HG03439 (cell line): ENCODE measurements around the gene MAP2K5.

Experiments
- ATAC-seq: cut with Tn5 transposase; IDR thresholded peaks from one replicate; pipeline ENCODE4 v1.9.1; 2021; ENCODE audit warnings: mild to moderate bottlenecking, moderate library complexity; ENCODE audit not compliant: unreplicated experiment

Gene MAP2K5

DNA sequence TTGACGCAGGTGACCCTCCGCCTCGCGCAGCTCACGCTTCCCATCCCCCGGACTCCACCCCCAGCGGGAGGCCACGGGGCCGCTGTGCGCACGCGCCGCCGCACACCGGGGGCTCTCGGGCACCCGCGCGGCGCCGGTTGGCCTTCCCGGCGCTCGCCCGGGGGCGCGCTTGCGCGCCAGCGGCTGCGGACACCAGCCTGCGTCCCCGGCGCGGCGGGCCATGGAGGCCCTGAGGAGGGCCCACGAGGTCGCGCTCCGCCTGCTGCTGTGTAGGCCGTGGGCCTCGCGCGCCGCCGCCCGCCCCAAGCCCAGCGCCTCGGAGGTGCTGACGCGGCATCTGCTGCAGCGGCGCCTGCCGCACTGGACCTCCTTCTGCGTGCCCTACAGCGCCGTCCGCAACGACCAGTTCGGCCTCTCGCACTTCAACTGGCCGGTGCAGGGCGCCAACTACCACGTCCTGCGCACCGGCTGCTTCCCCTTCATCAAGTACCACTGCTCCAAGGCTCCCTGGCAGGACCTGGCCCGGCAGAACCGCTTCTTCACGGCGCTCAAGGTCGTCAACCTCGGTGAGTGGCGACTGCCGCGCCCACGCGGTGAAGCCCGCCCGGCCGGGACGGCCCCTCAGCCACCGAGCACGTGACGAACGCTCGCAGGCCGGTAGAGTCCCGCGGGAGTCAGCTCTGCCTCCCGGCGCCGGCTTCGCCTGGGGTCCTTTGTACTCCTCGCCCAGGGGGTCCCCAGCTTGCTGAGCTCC is 21.3 kb upstream of the MAP2K5 start, which contains the start of gene C15orf61:
Gene C15orf61, plus strand, starts transcription at position 103 of the 754 bp plus-strand sequence. Its CDS starts 118 bp downstream, at position 221.
- peak; percentile 75 for ATAC-seq

DNA sequence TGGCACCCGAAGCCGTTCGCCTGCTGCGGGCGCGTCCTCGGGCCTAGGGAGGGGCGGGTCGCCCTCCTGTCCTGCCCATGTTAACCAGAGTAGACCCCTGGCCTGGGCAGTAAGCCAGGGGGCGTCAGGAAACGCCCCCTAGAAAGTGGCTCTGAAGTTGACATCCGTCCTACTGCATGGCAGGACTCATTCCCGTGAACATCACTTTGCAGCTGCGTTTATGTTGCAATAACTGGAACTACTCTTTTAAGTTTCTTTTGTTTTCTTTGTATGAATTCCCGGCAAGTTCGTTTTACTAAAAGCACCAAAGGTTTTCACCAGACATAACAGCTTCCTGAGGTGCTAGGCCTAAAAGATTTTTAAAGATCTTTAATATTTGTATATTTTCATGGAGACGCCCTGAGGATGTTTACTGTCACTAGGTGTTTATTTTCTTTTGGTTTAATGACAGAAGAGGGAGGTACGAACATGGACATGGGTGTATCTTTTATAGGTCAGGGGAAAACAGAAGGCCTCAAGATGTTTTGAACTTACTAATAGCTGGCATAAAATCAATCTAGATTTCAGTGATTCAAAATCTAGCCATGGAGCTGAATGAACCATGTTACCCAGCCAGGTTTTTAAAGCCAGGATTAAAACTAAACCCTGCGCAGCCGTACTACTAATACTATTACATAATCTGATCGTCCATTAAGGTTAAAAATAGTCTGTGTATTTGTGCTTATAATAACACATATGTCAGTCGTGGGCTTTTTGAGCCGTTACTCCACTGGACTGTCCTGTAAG is 20.5 kb upstream of the MAP2K5 start:
- ATAC-seq: no peak

DNA sequence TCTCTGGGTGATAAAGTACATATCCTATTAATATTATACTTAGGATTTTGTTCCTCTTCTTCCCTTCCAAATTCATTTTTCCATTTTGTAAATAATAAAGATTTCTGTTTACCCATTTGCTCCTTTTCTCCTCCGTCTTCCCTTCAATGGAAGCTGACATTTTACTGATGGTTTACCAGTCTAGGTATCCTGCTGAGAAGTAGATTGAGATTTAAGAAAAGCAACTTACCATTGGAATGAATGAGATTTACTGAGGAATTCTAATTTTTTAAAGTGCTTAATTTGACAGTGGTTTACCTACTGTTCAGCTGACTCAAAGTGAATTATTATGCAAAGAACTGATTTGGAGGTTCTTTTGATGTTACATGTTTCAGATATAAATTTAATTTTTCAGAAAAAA is 19.2 kb upstream of the MAP2K5 start:
- ATAC-seq: no peak

DNA sequence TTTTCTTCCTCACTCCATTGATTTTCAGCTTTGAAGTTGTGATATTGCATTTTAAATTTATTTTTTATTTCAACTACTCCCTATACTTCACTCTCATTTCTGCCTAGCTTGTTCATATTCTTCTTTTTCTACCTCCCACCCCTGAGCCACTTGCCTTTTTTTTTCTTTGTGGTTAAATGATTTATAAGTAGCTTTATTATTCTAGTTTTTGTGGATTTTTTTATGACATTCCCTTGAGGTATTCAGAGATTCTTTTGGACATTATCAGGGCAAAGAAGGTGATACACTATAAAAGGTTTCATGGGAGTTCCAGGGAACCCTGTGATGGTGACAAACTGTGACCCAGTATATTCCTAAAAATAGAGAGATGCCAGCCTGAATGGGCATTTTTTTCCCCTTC is 18.3 kb upstream of the MAP2K5 start:
- no peak for ATAC-seq

DNA sequence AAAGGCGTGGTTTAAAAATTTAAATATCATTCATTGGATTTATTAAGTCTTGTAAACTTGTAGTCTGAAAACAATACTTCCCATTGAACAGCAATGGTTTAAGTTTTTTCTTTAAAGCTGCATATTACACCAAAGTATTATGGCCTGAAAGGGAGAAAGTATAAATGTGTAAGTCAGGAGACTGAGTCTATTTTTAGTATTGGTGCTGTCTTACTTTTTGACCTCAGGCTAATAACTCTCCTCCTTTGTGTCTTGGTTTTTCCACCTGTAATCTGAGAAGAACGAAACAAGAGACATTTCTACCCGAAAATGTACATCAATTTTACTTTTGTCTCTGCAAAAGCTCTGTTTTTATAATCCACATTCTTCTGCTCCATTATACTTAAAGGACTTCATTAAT is 14.0 kb upstream of the MAP2K5 start:
- no peak for ATAC-seq

DNA sequence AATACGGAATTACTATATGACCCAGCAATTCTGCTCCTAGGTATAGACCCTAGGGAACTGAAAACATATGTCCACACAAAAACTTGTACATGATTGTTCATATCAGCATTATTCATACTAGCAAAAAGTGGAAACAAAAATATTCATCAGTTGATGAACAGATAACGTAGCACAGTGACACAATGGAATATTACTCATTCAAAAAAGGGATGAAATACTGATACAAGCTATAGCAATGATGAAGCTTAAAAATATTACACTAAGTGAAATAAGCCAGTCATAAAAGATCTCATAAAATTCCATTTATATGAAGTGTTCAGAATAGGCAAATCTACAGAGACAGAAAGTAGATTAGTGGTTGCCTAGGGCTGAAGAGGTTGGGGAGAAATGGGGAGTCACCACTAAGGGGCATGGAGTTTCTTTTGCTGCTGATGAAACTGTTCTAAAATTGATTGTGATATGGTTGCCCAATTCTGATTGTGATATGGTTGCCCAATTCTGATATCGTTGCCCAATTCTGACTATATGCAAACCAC is 11.1 kb upstream of the MAP2K5 start:
- ATAC-seq: no peak

DNA sequence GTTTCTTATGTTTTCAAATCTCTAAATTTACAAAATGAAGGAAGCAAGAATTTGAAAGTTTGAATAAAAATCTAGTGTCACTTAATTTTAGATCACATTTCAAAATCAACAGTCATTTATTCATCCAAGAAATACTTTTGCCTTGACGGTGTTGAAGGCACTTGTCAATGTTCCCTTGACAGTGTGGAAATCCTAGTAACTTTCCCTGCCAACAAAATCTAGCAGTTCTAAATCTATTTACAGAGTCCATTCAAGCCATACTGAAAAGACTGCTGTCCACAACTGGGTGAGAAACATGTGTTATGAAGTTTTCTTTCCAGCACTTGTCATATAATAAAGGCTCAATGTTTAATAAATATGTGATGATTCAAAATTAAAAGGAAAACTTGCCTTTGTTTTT is 8.6 kb upstream of the MAP2K5 start:
- no peak for ATAC-seq

DNA sequence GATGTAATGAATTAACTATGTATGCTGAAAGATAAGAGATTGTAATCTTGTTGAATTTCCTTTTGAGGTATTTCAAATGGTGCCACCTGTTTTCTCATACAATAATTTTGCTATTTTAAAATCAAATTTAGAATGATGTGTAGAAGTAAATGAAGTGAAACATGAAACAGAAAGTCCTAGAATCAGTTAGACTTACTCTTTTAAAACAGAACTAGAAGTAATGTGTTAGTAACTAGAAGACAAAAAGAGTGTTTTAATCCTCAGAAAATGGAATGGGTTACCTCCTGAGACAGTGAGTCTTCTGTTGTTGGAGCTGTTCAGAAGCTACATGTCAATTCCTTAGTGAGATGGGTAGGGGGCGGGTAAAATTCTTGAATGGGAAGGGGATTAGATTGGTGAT is 8.1 kb upstream of the MAP2K5 start:
- no peak for ATAC-seq

DNA sequence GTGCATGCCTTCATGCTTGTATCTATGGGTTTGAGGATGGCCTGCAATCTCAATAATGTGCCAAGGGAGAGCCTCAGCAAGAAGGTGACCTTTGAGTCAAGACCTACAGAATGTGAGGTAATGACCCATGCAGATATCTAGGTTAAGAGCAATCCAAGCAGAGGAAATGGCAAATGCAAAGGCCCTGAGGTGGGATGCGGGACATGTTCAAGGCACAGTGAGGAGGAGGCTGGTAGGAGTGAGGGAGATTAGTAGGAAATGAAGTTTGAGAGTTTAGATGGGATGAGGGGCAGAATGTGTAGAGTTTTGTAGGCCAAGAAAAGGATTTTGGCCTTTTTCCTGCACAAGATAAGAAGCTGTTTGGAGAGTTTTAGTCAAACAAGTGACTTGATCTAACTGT is 4.7 kb upstream of the MAP2K5 start:
- ATAC-seq: no peak

DNA sequence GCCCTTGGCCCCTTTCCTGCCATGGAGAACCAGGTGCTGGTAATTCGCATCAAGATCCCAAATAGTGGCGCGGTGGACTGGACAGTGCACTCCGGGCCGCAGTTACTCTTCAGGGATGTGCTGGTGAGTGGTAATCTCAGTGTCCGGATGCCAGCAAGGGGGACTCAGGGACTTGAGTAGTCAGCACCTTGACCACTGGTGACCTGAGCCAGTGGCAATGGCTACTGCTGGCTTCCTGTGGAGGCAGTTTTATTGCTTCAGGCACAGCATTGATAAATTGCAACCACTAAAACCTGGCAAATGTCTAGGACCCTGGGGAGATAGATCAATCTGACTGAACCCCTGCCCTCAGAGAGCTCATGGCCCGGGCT is 830 bp downstream of the MAP2K5 start:
- no peak for ATAC-seq

DNA sequence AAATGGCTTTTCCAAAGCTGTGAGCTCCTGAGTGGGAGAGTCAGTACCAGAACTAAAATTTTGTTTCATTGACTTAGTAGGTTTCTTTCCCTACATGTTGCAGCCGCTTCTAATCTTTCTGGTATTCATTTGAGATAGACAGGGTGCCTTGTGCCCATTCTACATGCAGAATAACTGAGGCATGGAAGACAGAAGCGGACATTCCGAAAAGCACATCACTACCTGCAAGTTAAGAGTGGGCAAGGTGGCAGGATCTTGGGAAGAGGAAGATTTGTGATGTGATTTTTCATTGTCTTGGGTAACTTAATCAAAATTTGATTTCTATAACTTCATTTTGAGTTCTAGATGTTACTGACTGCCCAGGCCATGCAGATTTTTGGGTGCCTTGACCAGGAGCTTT is 2.0 kb downstream of the MAP2K5 start:
- ATAC-seq: no peak

DNA sequence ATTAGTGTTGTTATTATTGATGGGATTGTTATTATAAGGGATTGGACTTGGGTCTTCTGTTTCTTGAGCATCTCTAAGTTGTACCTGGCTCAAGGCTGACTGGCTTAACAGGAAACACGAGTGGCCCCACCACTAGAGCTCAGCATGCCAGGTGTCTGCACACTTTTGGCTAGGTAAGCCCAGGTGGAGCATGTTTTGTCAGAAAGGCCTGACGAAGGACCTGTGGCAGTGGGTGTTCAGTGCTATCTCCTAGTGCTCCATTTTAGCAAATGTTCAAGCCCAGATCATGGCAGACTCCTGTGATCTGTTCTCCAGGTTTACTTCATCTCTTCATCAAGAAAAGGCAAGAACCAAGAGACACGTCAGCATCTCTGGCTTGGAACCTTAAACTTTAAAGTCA is 3.4 kb downstream of the MAP2K5 start:
- no peak for ATAC-seq

DNA sequence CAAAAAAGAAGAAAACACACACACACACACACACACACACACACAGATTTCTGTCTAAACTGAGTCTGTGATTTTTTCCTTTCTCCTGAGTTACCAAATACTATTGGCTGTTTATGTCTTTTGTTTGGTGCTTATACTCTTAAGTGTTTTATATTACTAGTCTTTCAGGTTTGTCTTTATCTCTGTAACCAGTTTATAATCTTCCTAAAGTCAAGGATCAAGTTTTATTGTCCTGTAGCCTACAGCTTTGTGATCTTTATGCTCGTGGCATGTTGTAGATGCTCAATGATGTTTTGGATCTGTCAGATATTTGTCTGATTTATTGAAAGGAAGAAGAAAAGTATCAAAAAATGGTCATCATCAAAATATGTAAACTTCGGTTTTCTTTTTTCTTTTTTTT is 4.6 kb downstream of the MAP2K5 start:
- ATAC-seq: no peak

DNA sequence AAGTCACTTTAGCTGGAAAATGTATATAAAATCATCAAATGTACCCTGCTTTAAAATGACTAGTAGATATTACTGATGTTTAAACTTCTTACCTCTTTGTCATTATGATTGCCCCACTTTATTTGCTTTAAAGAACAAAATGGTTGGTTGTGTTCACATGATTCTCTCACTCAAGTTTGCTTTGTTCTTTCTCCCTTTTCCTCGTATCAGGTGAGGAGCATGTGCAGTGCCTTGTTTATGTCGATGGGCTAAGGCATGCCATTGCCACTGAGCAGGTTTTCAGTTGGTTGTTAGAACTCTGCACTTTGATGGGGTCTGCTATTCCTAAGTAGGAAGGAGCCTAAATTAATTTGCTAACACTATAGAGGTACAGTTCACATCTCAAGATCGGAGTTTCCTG is 5.3 kb downstream of the MAP2K5 start:
- ATAC-seq: no peak

DNA sequence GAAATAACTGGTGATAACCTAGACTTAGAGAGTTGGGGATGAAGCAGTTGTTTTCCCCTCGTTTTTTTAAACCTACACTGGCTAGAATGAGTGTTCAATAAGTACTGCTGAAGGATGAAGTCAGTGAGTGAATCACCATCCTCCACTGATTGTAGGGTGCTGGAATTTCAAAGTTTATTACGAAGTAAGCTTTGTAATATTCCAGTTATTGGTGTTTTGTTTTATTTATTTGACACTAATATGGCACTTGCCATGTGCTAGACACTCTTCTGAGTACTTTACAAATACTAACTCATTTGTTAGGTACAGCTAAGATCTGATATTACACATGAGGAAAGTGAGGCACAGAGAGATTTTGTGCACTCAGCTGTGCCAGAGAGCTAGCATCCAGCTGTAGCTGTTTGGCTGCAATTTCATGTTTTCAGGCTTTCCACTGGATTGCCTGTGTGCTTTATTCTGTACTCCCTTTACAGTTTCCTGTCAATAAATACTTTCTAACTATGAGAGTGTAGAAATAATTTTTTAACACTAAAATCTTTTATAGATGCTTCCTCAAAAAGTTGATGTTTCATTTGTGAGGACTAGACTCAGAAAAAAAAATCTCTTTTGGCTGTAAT is 5.8 kb downstream of the MAP2K5 start:
- no peak for ATAC-seq

DNA sequence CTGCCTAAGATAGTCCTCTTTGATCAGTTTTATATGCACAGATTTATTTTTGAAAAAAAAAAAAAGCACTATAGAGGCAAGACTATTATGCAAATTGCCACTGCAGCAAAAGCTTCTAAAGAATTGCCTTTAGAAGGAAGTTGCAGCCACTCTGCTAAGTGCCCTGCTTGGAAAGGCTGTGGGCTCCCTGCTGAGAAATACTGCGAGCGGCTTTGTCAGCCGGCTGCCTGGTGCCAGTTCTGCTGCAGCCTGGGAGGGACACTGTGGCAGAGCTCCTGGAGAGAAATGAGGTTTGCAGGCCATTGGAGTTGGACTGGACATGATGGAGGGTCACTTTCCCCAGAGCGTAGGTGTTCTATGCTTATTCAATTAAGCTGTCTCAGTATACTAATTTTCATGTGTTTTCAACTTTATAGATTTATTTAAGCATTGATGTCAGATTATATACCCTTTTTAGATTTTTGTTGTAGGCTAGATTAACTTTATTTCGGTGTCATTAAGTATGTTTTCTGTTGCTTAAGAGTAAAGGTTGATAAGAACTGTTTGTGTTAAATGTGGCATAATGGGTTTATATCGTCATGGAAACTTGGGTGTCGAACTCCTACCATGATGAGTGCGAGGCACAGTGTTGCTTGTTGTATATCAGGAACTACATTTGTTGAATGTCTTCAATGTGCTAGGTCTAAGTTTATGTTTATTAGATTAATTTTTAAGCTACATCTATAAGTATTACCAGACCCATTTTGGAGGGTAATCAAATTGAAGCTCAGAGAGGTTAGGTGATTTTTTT is 6.6 kb downstream of the MAP2K5 start:
- no peak for ATAC-seq

DNA sequence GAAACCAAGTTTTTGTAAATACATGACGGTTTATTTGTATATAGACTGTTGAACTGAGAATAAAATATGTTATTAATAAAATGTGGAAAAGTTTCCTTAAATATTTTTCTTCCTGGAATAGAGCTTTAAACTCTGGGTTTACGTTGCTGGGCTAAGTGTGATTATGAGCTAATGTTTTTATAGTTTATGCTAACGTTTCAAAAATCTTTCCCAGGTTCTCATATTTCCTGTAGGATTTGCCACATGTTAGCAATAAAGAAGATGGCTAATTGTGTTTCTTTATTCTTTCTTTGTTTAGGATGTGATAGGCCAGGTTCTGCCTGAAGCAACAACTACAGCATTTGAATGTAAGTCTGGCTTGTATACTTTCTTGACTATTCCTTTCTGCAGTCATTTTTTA is 7.2 kb downstream of the MAP2K5 start:
- ATAC-seq: no peak

DNA sequence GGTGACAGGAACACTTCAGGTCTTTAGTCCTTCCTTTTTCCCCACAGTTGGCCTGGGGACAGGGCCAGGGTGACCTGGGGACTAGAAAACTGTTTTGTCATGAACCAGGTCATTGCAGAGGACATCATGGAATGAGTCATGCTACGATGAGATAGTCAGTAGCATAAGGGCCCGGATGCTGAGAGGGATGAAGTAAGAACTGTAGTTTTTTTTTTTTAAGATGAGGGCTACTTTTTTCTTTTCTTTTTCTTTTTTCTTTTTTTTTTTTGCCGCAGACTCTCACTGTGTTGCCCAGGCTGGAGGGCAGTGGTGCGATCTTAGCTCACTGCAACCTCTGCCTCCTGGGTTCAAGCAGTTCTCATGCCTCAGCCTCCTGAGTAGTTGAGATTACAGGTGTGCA is 8.0 kb downstream of the MAP2K5 start:
- ATAC-seq: no peak

DNA sequence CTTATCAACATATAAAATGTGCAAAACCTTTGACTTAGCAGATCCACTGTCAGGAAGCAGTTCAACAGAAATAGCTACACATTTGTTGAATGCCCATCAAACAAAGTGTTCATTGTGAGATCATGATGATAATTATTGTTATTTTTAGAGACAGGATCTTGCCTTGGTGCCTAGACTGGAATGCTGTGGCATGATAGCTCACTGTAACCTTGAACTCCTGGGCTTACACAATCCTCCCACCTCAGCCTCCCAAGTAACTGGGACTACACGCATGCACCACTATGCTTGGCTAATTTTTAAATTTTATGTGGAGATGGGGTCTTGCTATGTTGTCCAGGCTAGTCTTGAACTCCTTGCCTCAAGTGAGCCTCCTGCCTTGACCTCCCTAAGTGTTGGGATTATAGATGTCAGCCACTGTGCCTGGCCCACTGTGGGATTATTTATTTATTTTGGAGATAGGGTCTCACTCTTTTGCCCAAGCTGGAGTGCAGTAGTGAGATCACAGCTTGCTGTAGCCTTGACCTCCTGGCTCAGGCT is 8.8 kb downstream of the MAP2K5 start:
- no peak for ATAC-seq

DNA sequence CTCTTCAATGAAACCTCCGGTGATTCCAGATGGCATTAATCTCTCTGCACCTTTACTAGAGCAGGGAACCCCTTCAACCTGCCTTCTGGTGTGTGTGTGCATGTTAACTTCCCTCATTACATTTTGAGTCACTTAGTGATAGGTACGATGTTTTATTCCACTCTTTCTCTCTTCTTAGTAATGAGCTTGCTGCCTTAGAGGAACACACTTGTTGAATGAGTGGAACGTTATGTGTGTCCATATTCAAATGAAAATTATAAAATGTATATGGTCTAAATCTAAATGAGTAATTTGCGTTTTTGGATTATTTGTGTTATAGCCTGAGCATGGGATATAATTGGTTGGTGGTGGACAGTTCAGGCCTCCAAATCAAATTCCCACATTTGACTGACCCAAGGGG is 12.1 kb downstream of the MAP2K5 start:
- ATAC-seq: no peak
